Measurements from ENCODE around the gene PLA2G12B.

DNA sequence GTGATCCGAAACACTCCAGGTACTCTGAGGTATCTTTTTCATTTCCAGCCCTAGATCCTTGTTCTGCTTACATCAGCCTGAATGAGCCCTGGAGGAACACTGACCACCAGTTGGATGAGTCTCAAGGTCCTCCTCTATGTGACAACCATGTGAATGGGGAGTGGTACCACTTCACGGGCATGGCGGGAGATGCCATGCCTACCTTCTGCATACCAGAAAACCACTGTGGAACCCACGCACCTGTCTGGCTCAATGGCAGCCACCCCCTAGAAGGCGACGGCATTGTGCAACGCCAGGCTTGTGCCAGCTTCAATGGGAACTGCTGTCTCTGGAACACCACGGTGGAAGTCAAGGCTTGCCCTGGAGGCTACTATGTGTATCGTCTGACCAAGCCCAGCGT lies 56.0 kb downstream of the PLA2G12B start:
- TF ChIP-seq CEBPB (IDR thresholded peaks at IDR 0.05) (no peak), YY1 (IDR thresholded peaks at IDR 0.05; ENCODE audit: low read depth) (no peak), EP300 (IDR thresholded peaks at IDR 0.05; ENCODE audit: borderline replicate concordance) (no peak), MAX (IDR thresholded peaks at IDR 0.05) (no peak), FOXM1 (IDR thresholded peaks at IDR 0.05; ENCODE audit: borderline replicate concordance, low read depth) (no peak), REST (IDR thresholded peaks at IDR 0.05; ENCODE audit: low read depth) (no peak), CREB1 (IDR thresholded peaks at IDR 0.05; ENCODE audit: low read depth) (no peak)
- TF ChIP-seq, protein P1, sequence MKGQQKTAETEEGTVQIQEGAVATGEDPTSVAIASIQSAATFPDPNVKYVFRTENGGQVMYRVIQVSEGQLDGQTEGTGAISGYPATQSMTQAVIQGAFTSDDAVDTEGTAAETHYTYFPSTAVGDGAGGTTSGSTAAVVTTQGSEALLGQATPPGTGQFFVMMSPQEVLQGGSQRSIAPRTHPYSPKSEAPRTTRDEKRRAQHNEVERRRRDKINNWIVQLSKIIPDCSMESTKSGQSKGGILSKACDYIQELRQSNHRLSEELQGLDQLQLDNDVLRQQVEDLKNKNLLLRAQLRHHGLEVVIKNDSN (IDR thresholded peaks at IDR 0.05): no peak
